Activated T-helper 1 cell treated with anti-CD3 and anti-CD28 coated beads, Interleukin-12 subunit alpha, Interleukin-12 subunit beta, Interleukin-2, Interleukin-4 antibody, amounts not matched to agents 30 ng/mL and 10 ng/mL and 1 ng/mL, durations not matched to agents 14 hours and 24 hours and 36 hours (primary cell): ENCODE data around the gene CAPG. TPM values are rescaled to one million over a fixed set of nuclear protein-coding genes. Genes with fewer than 3 reads are reported as not detected.
"Not testable (repeated sequence)": the region's sequence is repeated elsewhere in the genome, so short reads cannot be mapped to it uniquely, and the experiment has no call there.

Experiments
- DNase-seq: peaks from one replicate; pipeline ENCODE4 v3.0.0; 2021; ENCODE audit warnings: low spot score
- H3K27ac Mint-ChIP-seq: one replicate; pipeline ENCODE4 v1.8.0; 2021; ENCODE audit warnings: mild to moderate bottlenecking, mixed read lengths
- H3K27me3 Mint-ChIP-seq: one replicate; pipeline ENCODE4 v1.8.0; 2022; ENCODE audit warnings: mild to moderate bottlenecking, moderate library complexity, mixed read lengths; ENCODE audit not compliant: insufficient read depth
- H3K36me3 Mint-ChIP-seq: one replicate; pipeline ENCODE4 v1.8.0; 2021; ENCODE audit warnings: low read depth, mixed read lengths
- H3K4me1 Mint-ChIP-seq: one replicate; pipeline ENCODE4 v1.8.0; 2021; ENCODE audit warnings: low read depth, mixed read lengths
- H3K4me3 Mint-ChIP-seq: one replicate; pipeline ENCODE4 v1.8.0; 2021; ENCODE audit warnings: mild to moderate bottlenecking, moderate library complexity, mixed read lengths
- H3K9me3 Mint-ChIP-seq: one replicate; pipeline ENCODE4 v1.8.0; 2021; ENCODE audit warnings: mixed read lengths
- intact Hi-C: fragments of 100-400 bp; cut with micrococcal nuclease; formaldehyde crosslinking; loops from one replicate; pipeline ENCODE4 v1.15.1; 2024
- total RNA-seq: library from RNA; stranded (reverse); gene quantifications from 2 replicates; pipeline ENCODE4 v1.2.3, GENCODE V29; 2022

CAPG gene
- total RNA-seq, 1 donor from 2014 or later, result 35.5 TPM

- Mint-ChIP-seq H3K4me1 (peaks cover 38% of the 10 kb centered on the region), H3K9me3 (no peaks in the 10 kb centered on the region), H3K4me3 (no peak overlapping the region), H3K27ac (no peak overlapping the region), H3K36me3 (peaks cover 20% of the 10 kb centered on the region), H3K27me3 (no peaks in the 10 kb centered on the region)
- intact Hi-C loops, result no loop called here
- DNase-seq, result no peak
These were observed 14.2 kb downstream of the CAPG start for GRCh38 chr2:85395912-85396475.

DNA sequence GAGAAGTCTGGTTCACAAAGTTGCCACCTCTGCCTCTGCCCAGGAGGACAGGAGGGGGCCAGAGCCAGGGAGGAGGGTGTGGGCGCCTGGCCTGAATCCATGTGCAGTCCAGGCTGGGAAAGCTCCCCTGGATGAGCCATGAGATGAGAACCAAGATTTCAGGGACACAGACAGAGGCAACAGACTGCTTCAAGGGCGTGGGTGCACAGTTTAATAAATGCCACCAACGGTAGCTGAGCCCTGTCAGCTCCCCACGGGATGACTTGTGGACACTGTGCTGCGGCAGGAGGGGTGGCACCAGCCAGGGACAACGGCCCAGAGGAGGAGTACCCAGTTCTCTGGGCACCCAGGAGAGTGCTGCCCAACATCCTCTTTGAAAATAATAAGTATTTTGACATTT, 15.2 kb downstream of the CAPG start:
- H3K9me3 Mint-ChIP-seq, result no peaks in the 10 kb centered on the region
- no peak overlapping the region for H3K4me3 Mint-ChIP-seq
- no peak overlapping the region for H3K27ac Mint-ChIP-seq
- intact Hi-C loops, result no loop called here
- peaks cover 39% of the 10 kb centered on the region for H3K4me1 Mint-ChIP-seq
- DNase-seq, result no peak
- H3K27me3 Mint-ChIP-seq, result no peaks in the 10 kb centered on the region
- H3K36me3 Mint-ChIP-seq, result peaks cover 16% of the 10 kb centered on the region

DNA sequence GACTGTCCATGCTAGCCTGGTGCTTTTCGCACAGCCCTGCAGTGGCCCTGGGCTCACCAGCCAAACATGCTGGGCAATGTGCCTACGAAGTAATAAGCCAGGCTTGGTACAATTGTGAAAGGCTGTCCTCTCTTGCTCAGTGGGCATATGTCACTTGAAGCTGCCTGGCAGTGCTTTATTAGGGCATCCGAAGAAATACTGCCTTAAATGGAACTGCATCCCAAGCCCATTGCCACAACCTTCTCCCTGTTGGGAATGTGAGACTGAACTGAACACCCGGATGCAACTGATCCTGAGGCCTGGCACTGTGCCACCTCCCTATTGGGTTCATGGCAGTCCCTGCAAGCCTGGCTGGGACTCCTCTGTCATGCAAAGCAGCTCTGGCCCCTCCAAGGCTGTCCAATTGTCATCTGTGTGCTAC, 15.9 kb downstream of the CAPG start:
- H3K36me3 Mint-ChIP-seq, result peaks cover 22% of the 10 kb centered on the region
- H3K27me3 Mint-ChIP-seq, result no peaks in the 10 kb centered on the region
- intact Hi-C loops, result no loop called here
- H3K4me1 Mint-ChIP-seq, result peaks cover 39% of the 10 kb centered on the region
- no peak overlapping the region for H3K4me3 Mint-ChIP-seq
- H3K9me3 Mint-ChIP-seq, result no peaks in the 10 kb centered on the region
- H3K27ac Mint-ChIP-seq, result no peak overlapping the region
- DNase-seq, result no peak

- Mint-ChIP-seq H3K36me3 (peaks cover 25% of the 10 kb centered on the region), H3K27ac (no peak overlapping the region), H3K4me3 (no peak overlapping the region), H3K4me1 (peaks cover 39% of the 10 kb centered on the region), H3K9me3 (no peaks in the 10 kb centered on the region), H3K27me3 (no peaks in the 10 kb centered on the region)
- DNase-seq, result no peak
- intact Hi-C loops, result no loop called here
These were observed 16.3 kb downstream of the CAPG start for GRCh38 chr2:85393836-85394235.

DNA sequence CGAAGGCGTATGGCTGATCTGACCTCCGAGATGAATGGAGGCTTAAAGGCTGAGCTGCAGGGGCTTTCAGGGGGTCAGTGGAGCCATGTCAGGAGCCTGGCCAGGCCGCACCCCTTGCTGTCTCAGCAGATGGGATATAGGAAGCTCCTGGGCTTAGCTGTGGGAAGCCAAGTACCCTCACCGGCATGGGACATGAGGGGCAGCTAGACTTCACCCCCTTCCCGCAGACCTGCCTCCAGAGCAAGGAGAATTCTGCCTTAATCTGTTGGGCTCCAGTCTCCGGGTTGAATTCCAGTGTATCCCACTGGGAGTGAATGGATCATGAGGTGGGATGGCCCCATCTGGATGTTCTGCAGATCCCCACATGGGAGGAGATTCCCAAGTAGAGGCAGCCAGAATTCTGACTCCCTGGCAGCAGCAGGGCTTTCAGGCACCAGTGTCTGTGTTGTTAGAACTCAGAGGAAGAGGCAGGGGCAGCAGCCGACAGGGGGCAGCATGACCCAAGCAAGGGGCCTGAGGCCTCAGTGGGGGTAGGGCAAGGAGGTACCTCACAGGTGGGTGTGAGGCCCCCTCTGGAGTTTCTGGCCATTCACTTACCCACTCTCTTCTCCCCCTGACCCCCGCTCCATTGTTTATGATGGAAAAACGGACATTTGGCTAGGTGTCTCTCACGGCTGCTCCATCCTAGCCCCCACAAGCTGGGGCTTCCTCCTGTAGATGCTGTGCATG, 19.1 kb downstream of the CAPG start:
- Mint-ChIP-seq H3K27ac (no peak overlapping the region), H3K27me3 (no peaks in the 10 kb centered on the region), H3K9me3 (no peaks in the 10 kb centered on the region), H3K4me1 (peaks cover 21% of the 10 kb centered on the region), H3K36me3 (peaks cover 19% of the 10 kb centered on the region), H3K4me3 (no peak overlapping the region)
- intact Hi-C loops, result loop anchor here (1.0 kb wide), 2 partner anchors 29 to 161 kb away; no protein-coding TSS in a partner anchor
- peak; percentile 54 for DNase-seq

GRCh38 chr2:85388878-85389538, 21.2 kb downstream of the CAPG start:
- peaks cover 21% of the 10 kb centered on the region for H3K4me1 Mint-ChIP-seq
- no peak overlapping the region for H3K4me3 Mint-ChIP-seq
- no peaks in the 10 kb centered on the region for H3K27me3 Mint-ChIP-seq
- peaks cover 28% of the 10 kb centered on the region for H3K36me3 Mint-ChIP-seq
- intact Hi-C loops, result no loop called here
- no peaks in the 10 kb centered on the region for H3K9me3 Mint-ChIP-seq
- no peak for DNase-seq
- no peak overlapping the region for H3K27ac Mint-ChIP-seq

GRCh38 chr2:85387754-85388153, 22.4 kb downstream of the CAPG start:
- H3K36me3 Mint-ChIP-seq, result peaks cover 34% of the 10 kb centered on the region
- no peak overlapping the region for H3K4me3 Mint-ChIP-seq
- no peak overlapping the region for H3K27ac Mint-ChIP-seq
- H3K9me3 Mint-ChIP-seq, result no peaks in the 10 kb centered on the region
- intact Hi-C loops, result no loop called here
- H3K4me1 Mint-ChIP-seq, result peaks cover 14% of the 10 kb centered on the region
- DNase-seq, result no peak
- H3K27me3 Mint-ChIP-seq, result no peaks in the 10 kb centered on the region

- no peaks in the 10 kb centered on the region for H3K9me3 Mint-ChIP-seq
These were observed 24.4 kb downstream of the CAPG start for GRCh38 chr2:85385746-85386145.

GRCh38 chr2:85383850-85384249, 26.3 kb downstream of the CAPG start:
- Mint-ChIP-seq H3K36me3 (peaks cover 36% of the 10 kb centered on the region), H3K4me3 (no peak overlapping the region), H3K4me1 (no peaks in the 10 kb centered on the region), H3K27ac (peak overlapping the region; percentile 0), H3K9me3 (peaks cover 5% of the 10 kb centered on the region), H3K27me3 (no peaks in the 10 kb centered on the region)
- intact Hi-C loops, result no loop called here
- no peak for DNase-seq

More at GRCh38 chr2:85385746-85386145, 24.4 kb downstream of the CAPG start:
- Mint-ChIP-seq H3K4me3 (no peak overlapping the region), H3K36me3 (peaks cover 37% of the 10 kb centered on the region), H3K27ac (no peak overlapping the region), H3K4me1 (no peaks in the 10 kb centered on the region), H3K27me3 (no peaks in the 10 kb centered on the region)
- intact Hi-C loops, result no loop called here
- no peak for DNase-seq

- H3K4me1 Mint-ChIP-seq, intact Hi-C loops, H3K4me3 Mint-ChIP-seq, H3K27me3 Mint-ChIP-seq, H3K9me3 Mint-ChIP-seq, DNase-seq: not testable (repeated sequence)
- Mint-ChIP-seq H3K36me3 (peaks cover 43% of the 10 kb centered on the region), H3K27ac (peak overlapping the region; percentile 0)
These were observed 27.0 kb downstream of the CAPG start for GRCh38 chr2:85383151-85383550.

- Mint-ChIP-seq H3K36me3 (peaks cover 52% of the 10 kb centered on the region), H3K4me1 (no peaks in the 10 kb centered on the region), H3K4me3 (no peak overlapping the region), H3K9me3 (peaks cover 8% of the 10 kb centered on the region), H3K27me3 (no peaks in the 10 kb centered on the region), H3K27ac (no peak overlapping the region)
- intact Hi-C loops, result no loop called here
- no peak for DNase-seq
These were observed 30.1 kb downstream of the CAPG start for GRCh38 chr2:85380048-85380447.

DNA sequence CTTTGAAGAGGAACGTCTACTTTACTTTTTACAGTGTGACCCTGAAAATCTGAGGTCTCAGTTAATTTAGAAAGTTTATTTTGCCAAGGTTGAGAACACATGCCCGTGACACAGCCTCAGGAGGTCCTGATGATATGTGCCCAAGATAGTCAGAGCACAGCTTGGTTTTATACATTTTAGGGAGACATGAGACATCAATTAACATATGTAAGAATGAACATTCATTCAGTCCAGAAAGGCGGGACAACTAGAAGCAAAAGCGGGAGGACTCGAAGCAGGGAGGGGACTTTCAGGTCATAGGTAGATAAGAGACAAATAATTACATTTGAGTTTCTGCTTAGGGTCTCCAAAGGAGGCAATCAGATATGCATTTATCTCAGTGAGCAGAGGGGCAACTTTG, 31.9 kb downstream of the CAPG start:
- Mint-ChIP-seq H3K9me3 (peaks cover 8% of the 10 kb centered on the region), H3K4me1 (no peaks in the 10 kb centered on the region), H3K36me3 (peaks cover 49% of the 10 kb centered on the region), H3K27ac (no peak overlapping the region), H3K27me3 (no peaks in the 10 kb centered on the region), H3K4me3 (no peak overlapping the region)
- DNase-seq, result no peak
- intact Hi-C loops, result no loop called here

- H3K27ac Mint-ChIP-seq, result no peak overlapping the region
- no peak overlapping the region for H3K4me3 Mint-ChIP-seq
- no peaks in the 10 kb centered on the region for H3K27me3 Mint-ChIP-seq
- H3K9me3 Mint-ChIP-seq, result peaks cover 8% of the 10 kb centered on the region
- no peak for DNase-seq
- H3K4me1 Mint-ChIP-seq, result no peaks in the 10 kb centered on the region
- H3K36me3 Mint-ChIP-seq, result peaks cover 48% of the 10 kb centered on the region
- intact Hi-C loops, result no loop called here
These were observed 33.1 kb downstream of the CAPG start for GRCh38 chr2:85377083-85377482.
